Astrocyte (in vitro differentiated cells and primary cell): Measurements from ENCODE around the gene SRPK1.

Source experiments
- EZH2 ChIP-seq: IDR thresholded peaks from 2 replicates; pipeline ENCODE4 v1.6.1; 2012; ENCODE audit warnings: mild to moderate bottlenecking, low read length, inconsistent platforms; ENCODE audit not compliant: insufficient read depth
- TF ChIP-seq, protein P1 (sequence below): IDR thresholded peaks from 2 replicates; pipeline ENCODE4 v1.5.1; 2011; ENCODE audit warnings: low read depth, mild to moderate bottlenecking, inconsistent platforms, low read length, moderate library complexity; ENCODE audit not compliant: insufficient read depth

DNA sequence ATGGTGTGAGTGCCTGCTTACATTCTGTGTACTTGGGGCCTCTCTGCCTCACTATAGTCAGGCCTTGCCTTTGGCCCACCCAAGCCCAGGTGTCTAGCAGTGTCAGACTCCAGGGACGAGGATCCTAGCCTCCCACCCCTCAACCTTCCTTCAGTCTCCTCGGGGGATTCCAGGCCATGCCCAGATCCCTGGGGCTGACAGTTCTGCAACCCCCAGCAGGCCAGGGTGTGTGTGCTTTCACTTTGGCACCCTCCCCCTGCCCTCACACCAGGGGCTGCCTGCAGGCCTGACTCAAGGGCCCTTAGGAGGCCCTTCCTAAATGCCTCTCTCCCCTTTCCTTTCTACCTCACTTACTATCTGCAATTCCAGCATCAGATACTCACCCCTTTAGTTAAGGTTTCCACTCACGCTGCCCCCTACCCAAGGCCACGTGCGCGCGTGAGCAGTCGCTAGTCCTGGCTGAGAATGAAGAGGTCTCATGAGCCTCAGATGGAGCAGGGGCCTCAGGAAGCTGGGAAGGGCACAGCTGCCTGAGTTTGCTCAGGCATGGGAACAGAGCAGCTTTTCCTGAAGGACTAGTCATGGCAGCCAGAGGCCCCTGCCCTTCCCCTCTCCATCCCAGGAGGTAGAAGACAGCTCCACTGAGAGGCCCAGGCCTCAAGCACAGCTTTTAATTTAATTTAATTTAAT is 122.9 kb downstream of the SRPK1 start:
- TF ChIP-seq, protein P1, sequence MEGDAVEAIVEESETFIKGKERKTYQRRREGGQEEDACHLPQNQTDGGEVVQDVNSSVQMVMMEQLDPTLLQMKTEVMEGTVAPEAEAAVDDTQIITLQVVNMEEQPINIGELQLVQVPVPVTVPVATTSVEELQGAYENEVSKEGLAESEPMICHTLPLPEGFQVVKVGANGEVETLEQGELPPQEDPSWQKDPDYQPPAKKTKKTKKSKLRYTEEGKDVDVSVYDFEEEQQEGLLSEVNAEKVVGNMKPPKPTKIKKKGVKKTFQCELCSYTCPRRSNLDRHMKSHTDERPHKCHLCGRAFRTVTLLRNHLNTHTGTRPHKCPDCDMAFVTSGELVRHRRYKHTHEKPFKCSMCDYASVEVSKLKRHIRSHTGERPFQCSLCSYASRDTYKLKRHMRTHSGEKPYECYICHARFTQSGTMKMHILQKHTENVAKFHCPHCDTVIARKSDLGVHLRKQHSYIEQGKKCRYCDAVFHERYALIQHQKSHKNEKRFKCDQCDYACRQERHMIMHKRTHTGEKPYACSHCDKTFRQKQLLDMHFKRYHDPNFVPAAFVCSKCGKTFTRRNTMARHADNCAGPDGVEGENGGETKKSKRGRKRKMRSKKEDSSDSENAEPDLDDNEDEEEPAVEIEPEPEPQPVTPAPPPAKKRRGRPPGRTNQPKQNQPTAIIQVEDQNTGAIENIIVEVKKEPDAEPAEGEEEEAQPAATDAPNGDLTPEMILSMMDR: no peak
- TF ChIP-seq EZH2: no peak
